Liver (tissue), 9 donors: ENCODE results near the gene NPAS2. TPM values are rescaled to one million over a fixed set of nuclear protein-coding genes. Genes with fewer than 3 reads are reported as not detected.

ENCODE experiments used
- DNase-seq: peaks from one replicate; pipeline ENCODE4 v3.0.0-alpha.2; 2017; ENCODE audit warnings: low spot score
- H3K27ac ChIP-seq, 2 donors: one replicate each; pipeline ENCODE4 v1.7.0; 2013; ENCODE audit warnings: inconsistent platforms in 2 of 2, low read length in 2 of 2, control low read depth in 1 of 2, low read depth in 1 of 2, mild to moderate bottlenecking in 1 of 2
- H3K27me3 ChIP-seq, 4 donors: one replicate each; pipeline versions ENCODE4 v1.6.1 to v1.7.0; 2013; ENCODE audit warnings: low read length in 3 of 4, inconsistent platforms in 1 of 4, mild to moderate bottlenecking in 1 of 4, moderate library complexity in 1 of 4; ENCODE audit not compliant: control insufficient read depth in 4 of 4, insufficient read depth in 4 of 4
- H3K36me3 ChIP-seq, 4 donors: one replicate each; pipeline versions ENCODE4 v1.6.1 to v1.7.0; 2013; ENCODE audit warnings: low read length in 3 of 4, mild to moderate bottlenecking in 3 of 4, low read depth in 1 of 4, moderate library complexity in 1 of 4; ENCODE audit not compliant: control insufficient read depth in 4 of 4, insufficient read depth in 3 of 4
- H3K4me1 ChIP-seq, 4 donors: one replicate each; pipeline versions ENCODE4 v1.6.1 to v1.7.0; 2013; ENCODE audit warnings: low read length in 3 of 4, mild to moderate bottlenecking in 3 of 4, moderate library complexity in 1 of 4; ENCODE audit not compliant: control insufficient read depth in 4 of 4, insufficient read depth in 4 of 4
- H3K4me3 ChIP-seq, 3 donors: one replicate each; pipeline versions ENCODE4 v1.6.1 to v1.7.0; 2013; ENCODE audit warnings: low read length in 3 of 3, control low read depth in 1 of 3, low read depth in 1 of 3, mild to moderate bottlenecking in 1 of 3
- H3K9ac ChIP-seq, 2 donors: one replicate each; pipeline ENCODE4 v1.7.0; 2013; ENCODE audit warnings: low read length in 2 of 2, mild to moderate bottlenecking in 2 of 2, moderate library complexity in 2 of 2, control low read depth in 1 of 2, low read depth in 1 of 2
- H3K9me3 ChIP-seq, 4 donors: one replicate each; pipeline versions ENCODE4 v1.6.1 to v1.7.0; 2013; ENCODE audit warnings: low read length in 3 of 4; ENCODE audit not compliant: control insufficient read depth in 4 of 4
- CTCF ChIP-seq: fragments of 150-350 bp; IDR thresholded peaks from 2 replicates; pipeline ENCODE4 v1.5.1; 2017; ENCODE audit warnings: improper control_type of control experiment, low read depth, low read length; ENCODE audit not compliant: missing input control
- EGR1 ChIP-seq, 2 donors: IDR thresholded peaks; 2 replicates each; pipeline ENCODE4 v1.6.1; 2016 to 2018; ENCODE audit warnings: antibody characterized with exemption in 2 of 2, low read depth in 2 of 2
- FOXA1 ChIP-seq: IDR thresholded peaks from 2 replicates; pipeline ENCODE4 v1.6.1; 2016; ENCODE audit warnings: antibody characterized with exemption
- FOXA2 ChIP-seq: IDR thresholded peaks from 2 replicates; pipeline ENCODE4 v1.6.1; 2016; ENCODE audit warnings: antibody characterized with exemption
- GABPA ChIP-seq, 2 donors: IDR thresholded peaks in 1 of 2; conservative IDR thresholded peaks in 1 of 2; 2 replicates each; pipeline ENCODE4 v1.6.1; 2016; ENCODE audit warnings: antibody characterized with exemption in 2 of 2, mild to moderate bottlenecking in 1 of 2, moderate library complexity in 1 of 2
- HNF4A ChIP-seq, 2 donors: conservative IDR thresholded peaks; 2 replicates each; pipeline ENCODE4 v1.6.1; 2016; ENCODE audit warnings: antibody characterized with exemption in 2 of 2, mild to moderate bottlenecking in 2 of 2
- HNF4G ChIP-seq: IDR thresholded peaks from 2 replicates; pipeline ENCODE4 v1.6.1; 2016; ENCODE audit warnings: antibody characterized with exemption
- JUND ChIP-seq, 2 donors: IDR thresholded peaks; 2 replicates each; pipeline ENCODE4 v1.6.1; 2016; ENCODE audit warnings: antibody characterized with exemption in 2 of 2
- NR2F2 ChIP-seq: IDR thresholded peaks from 2 replicates; pipeline ENCODE4 v1.6.1; 2016; ENCODE audit warnings: antibody characterized with exemption
- RAD21 ChIP-seq, 2 donors: IDR thresholded peaks; 2 replicates each; pipeline ENCODE4 v1.6.1; 2016; ENCODE audit warnings: antibody characterized with exemption in 2 of 2, mild to moderate bottlenecking in 2 of 2
- REST ChIP-seq: IDR thresholded peaks from 2 replicates; pipeline ENCODE4 v1.6.1; 2016; ENCODE audit warnings: antibody characterized with exemption, mild to moderate bottlenecking
- RXRA ChIP-seq, 2 donors: IDR thresholded peaks; 2 replicates each; pipeline ENCODE4 v1.6.1; 2017 to 2018; ENCODE audit warnings: antibody characterized with exemption in 2 of 2, mild to moderate bottlenecking in 1 of 2
- SP1 ChIP-seq: IDR thresholded peaks from 2 replicates; pipeline ENCODE4 v1.6.1; 2018; ENCODE audit warnings: antibody characterized with exemption, mild to moderate bottlenecking
- TAF1 ChIP-seq: conservative IDR thresholded peaks from 2 replicates; pipeline ENCODE4 v1.6.1; 2016; ENCODE audit warnings: antibody characterized with exemption, mild to moderate bottlenecking
- YY1 ChIP-seq: IDR thresholded peaks from 2 replicates; pipeline ENCODE4 v1.6.1; 2016; ENCODE audit warnings: antibody characterized with exemption, mild to moderate bottlenecking
- ZBTB33 ChIP-seq: IDR thresholded peaks from 2 replicates; pipeline ENCODE4 v1.6.1; 2016; ENCODE audit warnings: antibody characterized with exemption
- WGBS: extraction: QIAGEN DNeasy Blood & Tissue Kit; methylation state at CpG from one replicate; pipeline ENCODE4 v1.1.7; 2013; 5-methylcytosine and 5-hydroxymethylcytosine counted together
- polyA plus RNA-seq, 2 donors: library from polyadenylated mRNA; stranded (reverse) in 1 of 2; unstranded in 1 of 2; fragments of 200-250 nt in 1 of 2; fragments of >200 nt in 1 of 2; fragmentation: Nextera tagmentation in 1 of 2; extraction: Ambion mirVana in 1 of 2; gene quantifications; one replicate each; pipeline versions ENCODE4 v1.2.1 to v1.2.3, GENCODE V29; 2013 to 2015
- total RNA-seq, 2 donors: library from RNA; depleted of rRNA; stranded (reverse); fragments of >200 nt; gene quantifications; one replicate each; pipeline ENCODE4 v1.2.3, GENCODE V29; 2014
- TF ChIP-seq, protein P1 (sequence below): IDR thresholded peaks from 2 replicates; pipeline ENCODE4 v1.6.1; 2016; ENCODE audit warnings: antibody characterized with exemption
- TF ChIP-seq, protein P2 (sequence below): IDR thresholded peaks from 2 replicates; pipeline ENCODE4 v1.6.1; 2016; ENCODE audit warnings: antibody characterized with exemption
- donor health status: healthy.
- donor health status: healthy.
- donor health status: healthy.
- donor health status: healthy.
- donor health status: healthy.

Gene NPAS2
- total and polyA plus RNA-seq, 4 donors: 0.33 to 24.3 (median 6.6) TPM

DNA sequence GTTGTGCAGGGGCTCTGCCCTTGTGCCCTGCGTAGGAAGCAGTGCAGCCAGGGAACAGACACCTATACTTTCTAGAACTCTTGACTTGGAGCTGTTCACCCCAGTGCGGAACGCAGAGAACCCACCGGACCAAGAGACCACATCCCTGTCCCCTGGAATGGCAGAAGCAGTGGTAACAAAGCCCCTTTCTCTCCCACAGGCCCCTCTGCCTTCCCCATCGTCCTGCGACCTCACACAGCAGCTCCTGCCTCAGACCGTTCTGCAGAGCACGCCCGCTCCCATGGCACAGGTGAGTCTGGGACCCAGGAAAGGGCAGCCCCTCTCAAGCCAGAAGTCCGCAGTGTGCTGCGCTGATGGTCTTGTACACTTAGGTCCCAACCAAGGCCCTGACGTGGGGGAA lies 157.6 kb downstream of the NPAS2 start:
- TF ChIP-seq FOXA1: no peak
- TF ChIP-seq FOXA2: no peak
- TF ChIP-seq HNF4G: no peak
- TF ChIP-seq JUND (IDR thresholded peaks at IDR 0.05): no peak
- no peak for TF ChIP-seq SP1
- no peak for TF ChIP-seq NR2F2
- TF ChIP-seq YY1: no peak
- peaks cover 4 to 41% (median 9%) of the 10 kb centered on the region in 4 donors for H3K36me3 ChIP-seq
- no peak for DNase-seq
- no peaks in the 10 kb centered on the region for H3K27me3 ChIP-seq
- no peak overlapping the region for H3K27ac ChIP-seq
- no peaks in the 10 kb centered on the region for H3K4me1 ChIP-seq
- no peak overlapping the region for H3K9ac ChIP-seq
- no peak overlapping the region for H3K4me3 ChIP-seq
- 93% methylated on average over 12 of the region's 12 CpGs for WGBS
- H3K9me3 ChIP-seq: no peaks in the 10 kb centered on the region

DNA sequence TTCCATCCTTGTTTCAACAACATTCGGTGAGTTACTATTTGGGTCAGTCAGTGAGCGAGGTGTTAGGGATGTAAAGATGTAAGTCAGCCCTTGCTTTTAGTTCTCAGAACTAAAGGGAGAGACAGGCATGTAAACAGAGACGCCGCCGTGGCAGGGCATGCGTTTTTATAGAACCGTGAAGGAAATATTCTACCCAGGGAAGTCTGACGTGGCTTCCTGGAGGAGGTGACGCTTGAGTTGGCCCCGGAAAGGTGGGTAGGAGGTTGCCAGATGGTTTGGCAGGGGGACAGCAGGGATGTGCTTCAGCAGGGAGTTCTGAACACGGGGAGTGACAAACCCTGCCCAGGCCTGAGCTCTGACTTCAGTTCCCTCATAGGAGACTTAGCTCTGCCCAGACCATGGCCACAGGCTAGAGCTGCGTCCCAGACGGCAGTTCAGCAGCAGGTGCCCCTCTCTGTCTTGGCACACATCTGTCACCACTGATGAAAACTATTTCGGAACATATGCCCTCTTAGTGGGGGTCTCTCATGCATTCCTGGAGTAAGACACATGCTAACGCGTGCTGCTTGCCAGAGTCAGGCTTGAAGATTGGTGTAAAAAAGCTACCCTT lies 158.7 kb downstream of the NPAS2 start:
- WGBS: 89% methylated on average over 16 of the region's 16 CpGs
- H3K4me1 ChIP-seq: no peaks in the 10 kb centered on the region
- H3K9ac ChIP-seq: no peak overlapping the region
- H3K27me3 ChIP-seq: no peaks in the 10 kb centered on the region
- DNase-seq: no peak
- no peaks in the 10 kb centered on the region for H3K9me3 ChIP-seq
- TF ChIP-seq, protein P1, sequence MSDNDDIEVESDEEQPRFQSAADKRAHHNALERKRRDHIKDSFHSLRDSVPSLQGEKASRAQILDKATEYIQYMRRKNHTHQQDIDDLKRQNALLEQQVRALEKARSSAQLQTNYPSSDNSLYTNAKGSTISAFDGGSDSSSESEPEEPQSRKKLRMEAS: no peak
- no peak for TF ChIP-seq FOXA2
- no peak overlapping the region for H3K27ac ChIP-seq
- peaks cover 4 to 41% (median 8%) of the 10 kb centered on the region in 4 donors for H3K36me3 ChIP-seq
- no peak overlapping the region for H3K4me3 ChIP-seq

- Histone ChIP-seq H3K36me3 (peaks cover 4 to 34% (median 6%) of the 10 kb centered on the region in 4 donors), H3K9ac (no peak overlapping the region), H3K9me3 (no peaks in the 10 kb centered on the region), H3K4me1 (peaks cover 0 to 4% (median 0%) of the 10 kb centered on the region in 4 donors), H3K27me3 (no peaks in the 10 kb centered on the region), H3K27ac (no peak overlapping the region), H3K4me3 (no peak overlapping the region)
- no peak for DNase-seq
- no peak for TF ChIP-seq NR2F2
- TF ChIP-seq GABPA (IDR thresholded peaks at IDR 0.05 in 1 of 2, conservative IDR thresholded peaks at IDR 0.05 in 1 of 2): no peak
- TF ChIP-seq FOXA2: no peak
- no peak for TF ChIP-seq HNF4G
- no peak for TF ChIP-seq SP1
- TF ChIP-seq RXRA (IDR thresholded peaks at IDR 0.05): no peak
- no peak for TF ChIP-seq HNF4A (conservative IDR thresholded peaks at IDR 0.05)
- no peak for TF ChIP-seq TAF1
- TF ChIP-seq RAD21 (IDR thresholded peaks at IDR 0.05): no peak
- TF ChIP-seq YY1: no peak
- TF ChIP-seq CTCF: no peak
- no peak for TF ChIP-seq ZBTB33
- TF ChIP-seq EGR1 (IDR thresholded peaks at IDR 0.05; ENCODE audit: low read depth in 2 of 2): no peak
- no peak for TF ChIP-seq FOXA1
- TF ChIP-seq JUND (IDR thresholded peaks at IDR 0.05): no peak
- no peak for TF ChIP-seq REST
- TF ChIP-seq, protein P1: no peak
- TF ChIP-seq, protein P2, sequence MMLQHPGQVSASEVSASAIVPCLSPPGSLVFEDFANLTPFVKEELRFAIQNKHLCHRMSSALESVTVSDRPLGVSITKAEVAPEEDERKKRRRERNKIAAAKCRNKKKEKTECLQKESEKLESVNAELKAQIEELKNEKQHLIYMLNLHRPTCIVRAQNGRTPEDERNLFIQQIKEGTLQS: no peak
- 96% methylated on average over 12 of the region's 12 CpGs for WGBS
Measured at GRCh38 chr2:100980046-100980445, 160.1 kb downstream of the NPAS2 start.
